NT2/D1 (cell line): ENCODE data around the gene UMODL1.
"Not testable (repeated sequence)": the region's sequence is repeated elsewhere in the genome, so short reads cannot be mapped to it uniquely, and the experiment has no call there.

Experiments
- DNase-seq: peaks from one replicate; pipeline ENCODE4 v3.0.0-alpha.2; 2011; ENCODE audit warnings: low read depth, low spot score
- H3K27me3 ChIP-seq: 2 replicates; pipeline ENCODE4 v1.6.0; 2011; ENCODE audit warnings: mild to moderate bottlenecking; ENCODE audit not compliant: insufficient read length, insufficient read depth
- H3K36me3 ChIP-seq: 2 replicates; pipeline ENCODE4 v1.6.1; 2011; ENCODE audit warnings: mild to moderate bottlenecking, low read length, mixed read lengths; ENCODE audit not compliant: insufficient read depth, insufficient read length
- H3K4me1 ChIP-seq: 2 replicates; pipeline ENCODE4 v1.5.1; 2011; ENCODE audit not compliant: insufficient read depth, insufficient read length
- H3K4me3 ChIP-seq: 2 replicates; pipeline ENCODE4 v1.5.1; 2011; ENCODE audit warnings: low read depth; ENCODE audit not compliant: insufficient read length
- H3K9ac ChIP-seq: 2 replicates; pipeline ENCODE4 v1.6.0; 2011; ENCODE audit warnings: low read depth; ENCODE audit not compliant: insufficient read length
- H3K9me3 ChIP-seq: 2 replicates; pipeline ENCODE4 v1.5.1; 2011; ENCODE audit warnings: mild to moderate bottlenecking, low read length; ENCODE audit not compliant: insufficient read depth
- SUZ12 ChIP-seq: IDR thresholded peaks from 2 replicates; pipeline ENCODE4 v1.6.1; 2011; ENCODE audit not compliant: insufficient read length, insufficient read depth; ENCODE audit errors: extremely low read depth
- YY1 ChIP-seq: IDR thresholded peaks from 2 replicates; pipeline ENCODE4 v1.6.1; 2011; ENCODE audit not compliant: insufficient read length, insufficient read depth
- ZNF274 ChIP-seq: IDR thresholded peaks from 2 replicates; pipeline ENCODE4 v1.6.1; 2011; ENCODE audit warnings: mild to moderate bottlenecking, low read depth, low read length

Gene UMODL1

GRCh38 chr21:42068592-42068991 is 2.5 kb upstream of the UMODL1 start:
- Histone ChIP-seq H3K36me3 (no peaks in the 10 kb centered on the region), H3K27me3 (peaks cover 9% of the 10 kb centered on the region), H3K9ac (no peak overlapping the region), H3K4me1 (peaks cover 22% of the 10 kb centered on the region), H3K4me3 (no peak overlapping the region), H3K9me3 (no peaks in the 10 kb centered on the region)
- no peak for TF ChIP-seq ZNF274
- no peak for DNase-seq

GRCh38 chr21:42069327-42069726 is 1.8 kb upstream of the UMODL1 start:
- TF ChIP-seq ZNF274: no peak
- TF ChIP-seq SUZ12: no peak
- no peak for TF ChIP-seq YY1
- no peak for DNase-seq
- H3K36me3 ChIP-seq: no peaks in the 10 kb centered on the region
- no peak overlapping the region for H3K9ac ChIP-seq
- no peaks in the 10 kb centered on the region for H3K9me3 ChIP-seq
- peaks cover 15% of the 10 kb centered on the region for H3K4me1 ChIP-seq
- no peak overlapping the region for H3K4me3 ChIP-seq
- peaks cover 11% of the 10 kb centered on the region for H3K27me3 ChIP-seq

- Histone ChIP-seq H3K4me3 (no peak overlapping the region), H3K9me3 (no peaks in the 10 kb centered on the region), H3K27me3 (peaks cover 11% of the 10 kb centered on the region), H3K9ac (no peak overlapping the region), H3K4me1 (peaks cover 13% of the 10 kb centered on the region), H3K36me3 (no peaks in the 10 kb centered on the region)
- no peak for DNase-seq
- no peak for TF ChIP-seq SUZ12
- no peak for TF ChIP-seq YY1
- no peak for TF ChIP-seq ZNF274
These were observed 1.3 kb upstream of the UMODL1 start for GRCh38 chr21:42069843-42070242.

GRCh38 chr21:42073145-42074099 is 2.3 kb downstream of the UMODL1 start:
- no peaks in the 10 kb centered on the region for H3K36me3 ChIP-seq
- no peak overlapping the region for H3K9ac ChIP-seq
- TF ChIP-seq ZNF274: no peak
- TF ChIP-seq SUZ12: no peak
- TF ChIP-seq YY1: no peak
- no peak for DNase-seq
- peaks cover 8% of the 10 kb centered on the region for H3K27me3 ChIP-seq
- no peaks in the 10 kb centered on the region for H3K9me3 ChIP-seq
- H3K4me1 ChIP-seq: peaks cover 8% of the 10 kb centered on the region
- H3K4me3 ChIP-seq: no peak overlapping the region

- no peaks in the 10 kb centered on the region for H3K36me3 ChIP-seq
- no peak overlapping the region for H3K4me3 ChIP-seq
- H3K4me1 ChIP-seq: peaks cover 10% of the 10 kb centered on the region
- DNase-seq: no peak
- no peaks in the 10 kb centered on the region for H3K9me3 ChIP-seq
- H3K9ac ChIP-seq: no peak overlapping the region
- peaks cover 2% of the 10 kb centered on the region for H3K27me3 ChIP-seq
- TF ChIP-seq YY1 (no peak), SUZ12 (no peak)
These were observed 4.8 kb downstream of the UMODL1 start for GRCh38 chr21:42075686-42076471.

- not testable (repeated sequence) for H3K9me3 ChIP-seq, H3K27me3 ChIP-seq, DNase-seq, H3K4me3 ChIP-seq, H3K9ac ChIP-seq, H3K36me3 ChIP-seq
- H3K4me1 ChIP-seq: peaks cover 12% of the 10 kb centered on the region
These were observed 6.6 kb downstream of the UMODL1 start for GRCh38 chr21:42077685-42078238.

GRCh38 chr21:42078247-42079007 is 7.3 kb downstream of the UMODL1 start:
- not testable (repeated sequence) for H3K27me3 ChIP-seq, H3K36me3 ChIP-seq, H3K4me3 ChIP-seq, DNase-seq, H3K9ac ChIP-seq, H3K9me3 ChIP-seq
- peaks cover 14% of the 10 kb centered on the region for H3K4me1 ChIP-seq
